ENCODE data around the gene ZNF541.

ZNF541 gene

GRCh38 chr19:47545061-47545948 lies 27.6 kb downstream of the ZNF541 start:
- DNase-seq (ENCODE audit: low read depth in 3 of 3), result no peak

- no peak for DNase-seq (ENCODE audit: low read depth in 3 of 3)
Observed at GRCh38 chr19:47544476-47544875, 28.5 kb downstream of the ZNF541 start.

DNA sequence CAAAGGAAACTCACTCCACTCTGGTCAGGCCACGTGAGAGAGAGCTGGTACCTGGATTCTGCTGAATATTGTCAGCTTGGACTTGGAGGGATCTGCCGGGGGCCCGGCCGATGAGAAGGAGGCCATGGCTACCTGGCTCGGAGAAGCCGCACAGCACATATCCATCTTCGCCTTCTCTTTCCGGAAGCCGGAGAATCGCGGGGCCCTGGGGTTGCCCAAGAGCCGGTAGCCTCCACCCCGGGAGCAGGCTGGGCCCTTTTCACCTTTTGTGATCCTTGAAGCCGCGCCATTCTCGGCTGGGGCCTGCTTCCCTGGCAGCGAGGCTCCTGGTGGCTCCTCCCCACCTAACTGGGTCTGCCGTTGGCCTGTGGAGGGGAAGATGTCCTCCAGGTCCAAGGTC lies 28.9 kb downstream of the ZNF541 start:
- DNase-seq (ENCODE audit: low read depth in 3 of 3), result no peak

GRCh38 chr19:47542030-47542475 lies 30.9 kb downstream of the ZNF541 start:
- DNase-seq (ENCODE audit: low read depth in 3 of 3), result no peak

DNA sequence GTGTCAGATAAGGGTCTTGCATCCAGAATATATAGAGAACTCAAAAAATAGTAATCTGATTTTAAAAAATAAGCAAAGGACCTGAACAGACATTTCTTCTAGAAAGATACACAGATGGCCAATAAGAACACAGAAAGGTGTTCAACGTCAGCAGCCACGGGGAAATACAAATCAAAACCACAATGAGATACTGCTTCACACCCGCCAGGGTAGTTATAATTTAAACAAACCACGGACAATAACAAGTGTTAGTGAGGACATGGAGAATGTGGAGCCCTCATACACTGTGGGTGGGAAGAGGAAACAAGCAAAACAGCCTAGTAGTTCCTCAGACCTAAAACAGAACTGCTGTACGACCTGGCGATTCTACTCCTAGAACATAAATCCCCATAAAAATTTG lies 31.4 kb downstream of the ZNF541 start:
- DNase-seq (ENCODE audit: low read depth in 3 of 3), result no peak

DNA sequence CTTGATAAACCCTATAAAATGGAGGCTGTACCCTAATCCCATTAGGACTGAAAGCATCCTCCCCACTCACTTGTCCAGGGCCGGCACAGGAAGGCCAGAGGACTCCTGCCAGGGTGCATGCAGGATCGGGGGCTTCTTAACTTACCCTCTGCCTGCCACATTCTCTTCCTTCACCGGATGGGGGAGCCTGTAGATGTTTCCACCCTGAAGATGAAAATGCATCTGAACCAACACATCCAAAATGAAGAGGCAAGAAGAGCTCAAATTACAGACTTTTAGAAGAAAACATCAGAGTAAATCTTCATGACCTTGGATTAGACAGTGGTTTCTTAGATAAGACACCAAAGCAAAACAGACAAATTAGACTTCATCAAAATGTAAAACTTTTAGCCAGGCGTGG lies 32.2 kb downstream of the ZNF541 start:
- DNase-seq (ENCODE audit: low read depth in 3 of 3), result no peak

- no peak for DNase-seq (ENCODE audit: low read depth in 3 of 3)
Observed at GRCh38 chr19:47539747-47540311, 33.1 kb downstream of the ZNF541 start.

DNA sequence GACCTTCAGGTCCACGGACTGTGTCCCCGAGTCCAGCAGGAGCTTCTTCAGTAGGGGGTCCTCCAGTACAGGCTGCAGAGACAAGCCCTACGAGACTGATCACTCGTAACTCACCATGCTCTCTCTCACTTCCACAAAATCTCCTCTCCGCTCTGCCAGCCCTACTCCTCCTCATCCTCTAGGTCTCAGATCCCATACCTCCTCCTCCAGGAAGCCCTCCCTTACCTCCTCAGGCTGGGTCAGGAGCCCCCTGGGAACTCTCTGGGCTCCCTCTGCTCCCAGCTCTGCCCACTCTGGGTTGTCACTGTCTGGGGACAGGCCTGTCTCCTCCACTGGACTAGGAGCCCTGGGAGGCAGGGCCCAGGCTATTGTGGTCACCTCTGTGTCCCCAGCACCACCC lies 34.1 kb downstream of the ZNF541 start:
- no peak for DNase-seq (ENCODE audit: low read depth in 3 of 3)

DNA sequence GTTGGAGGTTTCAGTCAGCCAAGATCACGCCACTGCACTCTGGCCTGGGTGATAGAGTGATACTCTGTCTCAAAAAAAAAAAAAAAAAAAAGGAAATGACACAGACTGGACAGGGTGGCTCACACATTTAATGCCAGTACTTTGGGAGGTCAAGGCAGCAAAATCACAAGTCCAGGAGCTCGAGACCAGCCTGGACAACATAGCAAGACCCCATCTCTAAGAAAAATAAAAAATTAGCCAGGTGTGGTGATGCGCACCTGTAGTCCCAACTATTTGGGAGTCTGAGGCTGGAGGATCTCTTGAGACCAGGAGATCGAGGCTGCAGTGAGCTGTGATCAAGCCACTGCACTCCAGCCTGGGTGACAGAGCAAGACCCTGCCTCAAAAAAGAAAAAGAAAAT lies 35.5 kb downstream of the ZNF541 start:
- DNase-seq (ENCODE audit: low read depth in 3 of 3), result no peak

DNA sequence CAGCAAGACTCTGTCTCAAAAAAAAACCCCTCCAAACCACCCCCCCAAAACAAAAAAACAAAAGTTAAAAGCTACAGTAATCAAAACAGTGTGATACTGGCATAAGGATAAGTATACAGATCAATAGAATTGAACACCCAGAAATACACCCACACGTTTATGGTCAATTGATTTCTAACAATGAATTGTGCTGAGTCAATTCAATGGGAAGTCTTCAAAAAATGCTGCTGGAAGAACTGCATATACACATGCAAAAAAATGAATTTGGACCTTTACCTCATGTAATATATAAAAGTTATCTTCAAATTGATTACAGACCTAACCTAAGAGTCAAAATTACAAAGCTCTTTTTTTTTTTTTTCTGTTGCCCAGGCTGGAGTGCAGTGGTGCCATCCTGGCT lies 38.3 kb downstream of the ZNF541 start:
- no peak for DNase-seq (ENCODE audit: low read depth in 3 of 3)

DNA sequence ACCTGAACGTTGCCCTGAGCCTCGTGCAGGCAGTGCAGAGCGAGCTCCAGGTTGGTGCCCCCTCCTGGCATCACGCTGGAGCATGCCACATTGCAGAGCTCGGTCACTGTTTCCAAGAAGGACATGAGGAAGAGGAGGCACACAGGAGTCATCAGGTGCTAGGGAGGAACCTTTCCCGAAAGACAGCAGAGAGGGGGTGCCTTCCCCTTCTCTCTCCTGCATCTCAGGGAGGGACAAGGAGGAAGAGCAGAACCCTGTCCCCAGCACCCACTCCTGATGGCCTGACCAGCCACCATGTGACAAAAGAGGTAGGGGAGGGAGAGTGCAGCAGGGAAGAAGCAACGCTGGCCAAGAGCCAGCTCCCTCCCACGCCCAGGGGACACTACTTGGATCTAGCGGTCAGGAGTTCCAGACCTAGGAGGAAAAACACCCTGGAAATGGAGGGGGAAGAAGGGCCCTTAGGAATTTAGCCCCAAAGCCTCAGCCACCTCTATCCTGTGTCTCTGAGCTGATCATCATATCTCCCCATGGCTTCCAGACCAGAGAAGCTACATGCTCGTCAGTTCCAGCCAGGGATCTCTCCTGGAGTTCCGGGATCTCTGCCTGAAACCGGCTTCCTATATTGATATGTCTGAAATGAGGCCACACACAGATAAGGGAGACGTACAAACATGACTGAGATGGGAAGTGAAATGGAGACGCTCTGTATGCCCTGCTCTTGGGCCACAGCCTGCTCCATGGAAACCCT lies 41.1 kb downstream of the ZNF541 start:
- DNase-seq (ENCODE audit: low read depth in 3 of 3), result no peak

- no peak for DNase-seq (ENCODE audit: low read depth in 3 of 3)
Observed at GRCh38 chr19:47529018-47529742, 43.8 kb downstream of the ZNF541 start.

DNA sequence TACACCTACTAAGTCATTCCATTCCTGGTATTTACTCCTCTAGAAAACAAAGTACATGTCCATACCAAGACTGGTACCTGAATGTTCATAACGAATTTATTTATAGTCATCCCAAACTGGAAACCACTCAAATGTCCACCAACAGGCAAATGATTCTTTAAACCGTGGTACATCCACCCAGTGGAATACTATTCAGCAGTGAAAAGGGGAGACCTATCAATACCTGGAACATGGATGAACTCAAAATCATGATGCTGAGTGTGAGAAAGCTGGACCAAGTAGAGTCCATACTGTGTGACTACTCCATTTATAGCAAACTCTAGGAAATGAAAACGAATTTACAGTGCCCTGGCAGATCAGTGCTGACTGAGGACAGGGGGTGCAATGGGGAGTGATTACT lies 46.1 kb downstream of the ZNF541 start:
- no peak for DNase-seq (ENCODE audit: low read depth in 3 of 3)

DNA sequence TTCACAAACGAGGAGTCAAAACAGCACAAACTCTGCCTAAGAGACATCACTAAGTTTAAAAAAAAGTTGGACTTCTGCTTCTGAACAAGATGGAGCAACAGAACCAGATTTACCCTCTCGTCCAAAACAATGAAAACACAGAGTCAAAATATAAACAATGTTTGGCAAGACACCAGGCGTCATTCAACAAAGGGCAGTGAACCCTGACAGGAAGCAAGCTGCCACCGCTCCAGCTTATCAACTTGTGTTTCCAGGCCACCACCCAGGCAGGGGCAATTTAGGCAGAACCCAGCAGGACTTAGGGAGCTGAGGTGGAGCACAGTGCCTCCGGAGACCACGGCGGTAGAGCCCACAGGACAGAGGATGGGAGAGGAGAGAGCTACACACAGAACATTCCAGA lies 49.5 kb downstream of the ZNF541 start:
- DNase-seq (ENCODE audit: low read depth in 3 of 3), result no peak
